ENCODE data around the gene STPG4. TPM values are rescaled to one million over a fixed set of nuclear protein-coding genes. Genes with fewer than 3 reads are reported as not detected.

The STPG4 gene
- total RNA-seq, 4 donors from 2014 or later = 0.30 to 2.6 (median 1.4) TPM; not detected in 1

GRCh38 chr2:47150175-47150574 is 4.9 kb downstream of the STPG4 start:
- Histone ChIP-seq H3K9me3 (no peaks in the 10 kb centered on the region), H3K4me1 (no peaks in the 10 kb centered on the region), H3K27ac (no peak overlapping the region), H3K27me3 (no peaks in the 10 kb centered on the region), H3K36me3 (peaks cover 0 to 94% (median 0%) of the 10 kb centered on the region in 3 donors), H3K4me3 (no peak overlapping the region)
- TF ChIP-seq POLR2A (IDR thresholded peaks at IDR 0.05) = no peak
- no peak for TF ChIP-seq EP300 (IDR thresholded peaks at IDR 0.05)
- TF ChIP-seq CTCF (IDR thresholded peaks at IDR 0.05) = no peak
- DNase-seq (ENCODE audit: low spot score in 2 of 2) = no peak
- WGBS, 2 donors = 92 to 95% methylated on average over 3 of the region's 3 CpGs

GRCh38 chr2:47147021-47147420 is 8.1 kb downstream of the STPG4 start:
- no peak overlapping the region for H3K27ac ChIP-seq
- no peak for TF ChIP-seq CTCF (IDR thresholded peaks at IDR 0.05)
- TF ChIP-seq EP300 (IDR thresholded peaks at IDR 0.05) = no peak
- no peaks in the 10 kb centered on the region for H3K9me3 ChIP-seq
- H3K27me3 ChIP-seq = no peaks in the 10 kb centered on the region
- no peaks in the 10 kb centered on the region for H3K4me1 ChIP-seq
- peaks cover 0 to 95% (median 0%) of the 10 kb centered on the region in 3 donors for H3K36me3 ChIP-seq
- 92 to 94% methylated on average over 3 of the region's 3 CpGs for WGBS, 2 donors
- no peak for DNase-seq (ENCODE audit: low spot score in 2 of 2)
- no peak overlapping the region for H3K4me3 ChIP-seq

GRCh38 chr2:47145466-47145865 is 9.6 kb downstream of the STPG4 start:
- DNase-seq (ENCODE audit: low spot score in 2 of 2) = no peak
- Histone ChIP-seq H3K4me1 (no peaks in the 10 kb centered on the region), H3K9me3 (no peaks in the 10 kb centered on the region), H3K27ac (no peak overlapping the region), H3K4me3 (no peak overlapping the region), H3K36me3 (peaks cover 0 to 95% (median 0%) of the 10 kb centered on the region in 3 donors), H3K27me3 (no peaks in the 10 kb centered on the region)
- TF ChIP-seq CTCF (IDR thresholded peaks at IDR 0.05) (no peak), EP300 (IDR thresholded peaks at IDR 0.05) (no peak)
- WGBS, 2 donors = 76 to 88% methylated on average over 1 of the region's 1 CpG

- H3K36me3 ChIP-seq = peaks cover 0 to 77% (median 0%) of the 10 kb centered on the region in 3 donors
- no peak overlapping the region for H3K4me3 ChIP-seq
- peaks cover 0 to 11% (median 0%) of the 10 kb centered on the region in 4 donors for H3K9me3 ChIP-seq
- DNase-seq (ENCODE audit: low spot score in 2 of 2) = no peak
- no peak overlapping the region for H3K27ac ChIP-seq
- TF ChIP-seq CTCF (IDR thresholded peaks at IDR 0.05) (no peak), EP300 (IDR thresholded peaks at IDR 0.05) (no peak), POLR2A (IDR thresholded peaks at IDR 0.05) (no peak)
- no peaks in the 10 kb centered on the region for H3K4me1 ChIP-seq
- no peaks in the 10 kb centered on the region for H3K27me3 ChIP-seq
- 78 to 79% methylated on average over 3 of the region's 3 CpGs for WGBS, 2 donors
These were observed 13.6 kb downstream of the STPG4 start for GRCh38 chr2:47141520-47141919.

GRCh38 chr2:47134386-47135090 is 20.6 kb downstream of the STPG4 start:
- Histone ChIP-seq H3K27me3 (no peaks in the 10 kb centered on the region), H3K4me3 (no peak overlapping the region), H3K4me1 (no peaks in the 10 kb centered on the region), H3K36me3 (peaks cover 0 to 20% (median 0%) of the 10 kb centered on the region in 3 donors), H3K27ac (no peak overlapping the region), H3K9me3 (peaks cover 0 to 25% (median 0%) of the 10 kb centered on the region in 4 donors)
- DNase-seq (ENCODE audit: low spot score in 2 of 2) = no peak
- TF ChIP-seq POLR2A (IDR thresholded peaks at IDR 0.05) (no peak), CTCF (IDR thresholded peaks at IDR 0.05) (no peak), EP300 (IDR thresholded peaks at IDR 0.05) (no peak)
- WGBS, 2 donors = 81 to 86% methylated on average over 3 of the region's 3 CpGs

All from tibial nerve (tissue), 4 donors.